ENCODE data around the gene PRKD1.

DNA sequence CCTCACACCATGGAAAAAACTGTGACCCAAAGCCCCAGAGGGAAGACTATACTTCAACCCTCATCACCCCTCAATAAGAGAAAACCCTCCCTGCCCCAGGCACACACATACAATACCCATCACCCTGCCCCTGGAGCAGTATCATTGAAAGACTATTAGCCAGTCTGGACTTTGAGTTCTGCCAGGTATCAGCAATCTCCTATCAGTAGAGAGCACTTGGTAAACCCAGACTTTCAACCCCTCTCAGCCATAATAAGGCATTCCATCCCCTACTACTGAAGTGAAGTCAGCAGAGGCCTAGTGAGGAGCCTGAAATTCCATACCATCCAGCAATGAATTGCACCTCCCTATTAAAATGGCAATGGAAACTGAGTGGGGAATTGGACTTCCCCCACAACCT lies 16.4 kb upstream of the PRKD1 start:
- TF ChIP-seq, protein P1, sequence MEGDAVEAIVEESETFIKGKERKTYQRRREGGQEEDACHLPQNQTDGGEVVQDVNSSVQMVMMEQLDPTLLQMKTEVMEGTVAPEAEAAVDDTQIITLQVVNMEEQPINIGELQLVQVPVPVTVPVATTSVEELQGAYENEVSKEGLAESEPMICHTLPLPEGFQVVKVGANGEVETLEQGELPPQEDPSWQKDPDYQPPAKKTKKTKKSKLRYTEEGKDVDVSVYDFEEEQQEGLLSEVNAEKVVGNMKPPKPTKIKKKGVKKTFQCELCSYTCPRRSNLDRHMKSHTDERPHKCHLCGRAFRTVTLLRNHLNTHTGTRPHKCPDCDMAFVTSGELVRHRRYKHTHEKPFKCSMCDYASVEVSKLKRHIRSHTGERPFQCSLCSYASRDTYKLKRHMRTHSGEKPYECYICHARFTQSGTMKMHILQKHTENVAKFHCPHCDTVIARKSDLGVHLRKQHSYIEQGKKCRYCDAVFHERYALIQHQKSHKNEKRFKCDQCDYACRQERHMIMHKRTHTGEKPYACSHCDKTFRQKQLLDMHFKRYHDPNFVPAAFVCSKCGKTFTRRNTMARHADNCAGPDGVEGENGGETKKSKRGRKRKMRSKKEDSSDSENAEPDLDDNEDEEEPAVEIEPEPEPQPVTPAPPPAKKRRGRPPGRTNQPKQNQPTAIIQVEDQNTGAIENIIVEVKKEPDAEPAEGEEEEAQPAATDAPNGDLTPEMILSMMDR (IDR thresholded peaks at IDR 0.05): no peak
- TF ChIP-seq POLR2AphosphoS5 (IDR thresholded peaks at IDR 0.05): no peak
- no peak for TF ChIP-seq EP300 (IDR thresholded peaks at IDR 0.05)
- no peak for TF ChIP-seq POLR2A (IDR thresholded peaks at IDR 0.05)
